Duodenal mucosa (tissue), 2 donors: ENCODE data around the gene KLHL40.

ENCODE experiments used
- H3K27ac ChIP-seq: one replicate; pipeline ENCODE4 v1.7.0; 2013; ENCODE audit warnings: low read depth, low read length
- H3K27me3 ChIP-seq, 2 donors: one replicate each; pipeline ENCODE4 v1.7.0; 2013; ENCODE audit warnings: low read length in 2 of 2, control low read depth in 1 of 2; ENCODE audit not compliant: insufficient read depth in 2 of 2, control insufficient read depth in 1 of 2
- H3K36me3 ChIP-seq, 2 donors: one replicate each; pipeline ENCODE4 v1.7.0; 2013; ENCODE audit warnings: low read length in 2 of 2, control low read depth in 1 of 2; ENCODE audit not compliant: insufficient read depth in 2 of 2, control insufficient read depth in 1 of 2
- H3K4me1 ChIP-seq, 2 donors: one replicate each; pipeline ENCODE4 v1.7.0; 2013; ENCODE audit warnings: low read length in 2 of 2, control low read depth in 1 of 2; ENCODE audit not compliant: insufficient read depth in 2 of 2, control insufficient read depth in 1 of 2
- H3K4me3 ChIP-seq, 2 donors: one replicate each; pipeline ENCODE4 v1.7.0; 2013; ENCODE audit warnings: low read length in 2 of 2, low read depth in 1 of 2
- H3K9ac ChIP-seq, 2 donors: one replicate each; pipeline ENCODE4 v1.7.0; 2013; ENCODE audit warnings: low read length in 2 of 2, low read depth in 1 of 2
- H3K9me3 ChIP-seq, 2 donors: one replicate each; pipeline ENCODE4 v1.7.0; 2013; ENCODE audit warnings: low read length in 2 of 2, control low read depth in 1 of 2; ENCODE audit not compliant: control insufficient read depth in 1 of 2

The KLHL40 gene

DNA sequence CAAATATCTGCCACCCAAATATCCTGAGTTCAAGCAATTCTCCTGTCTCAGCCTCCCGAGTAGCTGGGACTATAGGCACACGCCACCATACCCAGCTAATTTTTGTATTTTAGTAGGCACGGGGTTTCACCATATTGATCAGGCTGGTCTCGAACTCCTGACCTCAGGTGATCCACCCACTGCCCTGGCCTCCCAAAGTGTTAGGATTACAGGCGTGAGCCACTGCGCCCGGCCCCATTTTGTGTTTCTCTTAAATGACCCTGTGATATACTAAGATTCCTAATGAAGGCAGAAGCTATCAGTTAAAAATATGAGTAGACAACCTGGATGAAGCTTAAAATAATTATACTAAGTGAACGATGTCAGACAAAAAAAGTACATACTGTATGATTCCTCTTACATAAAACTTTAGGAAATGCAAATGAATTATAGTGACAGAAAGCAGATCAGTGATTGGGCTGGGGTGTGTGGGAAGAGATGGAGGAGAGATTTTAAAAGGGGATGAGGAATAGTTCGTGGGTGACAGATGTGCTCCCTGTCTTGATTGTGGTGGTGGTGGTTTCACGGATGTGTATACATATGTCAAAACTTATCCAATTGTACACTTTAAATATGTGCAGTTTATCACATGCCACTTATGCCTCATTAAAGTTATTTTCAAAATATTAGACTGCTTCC lies 3.8 kb upstream of the KLHL40 start:
- Histone ChIP-seq H3K4me1 (peaks cover 0 to 3% of the 10 kb centered on the region in 2 donors), H3K9me3 (no peaks in the 10 kb centered on the region), H3K4me3 (no peak overlapping the region), H3K27me3 (peaks cover 8 to 21% of the 10 kb centered on the region in 2 donors), H3K9ac (no peak overlapping the region), H3K36me3 (no peaks in the 10 kb centered on the region), H3K27ac (no peak overlapping the region)

DNA sequence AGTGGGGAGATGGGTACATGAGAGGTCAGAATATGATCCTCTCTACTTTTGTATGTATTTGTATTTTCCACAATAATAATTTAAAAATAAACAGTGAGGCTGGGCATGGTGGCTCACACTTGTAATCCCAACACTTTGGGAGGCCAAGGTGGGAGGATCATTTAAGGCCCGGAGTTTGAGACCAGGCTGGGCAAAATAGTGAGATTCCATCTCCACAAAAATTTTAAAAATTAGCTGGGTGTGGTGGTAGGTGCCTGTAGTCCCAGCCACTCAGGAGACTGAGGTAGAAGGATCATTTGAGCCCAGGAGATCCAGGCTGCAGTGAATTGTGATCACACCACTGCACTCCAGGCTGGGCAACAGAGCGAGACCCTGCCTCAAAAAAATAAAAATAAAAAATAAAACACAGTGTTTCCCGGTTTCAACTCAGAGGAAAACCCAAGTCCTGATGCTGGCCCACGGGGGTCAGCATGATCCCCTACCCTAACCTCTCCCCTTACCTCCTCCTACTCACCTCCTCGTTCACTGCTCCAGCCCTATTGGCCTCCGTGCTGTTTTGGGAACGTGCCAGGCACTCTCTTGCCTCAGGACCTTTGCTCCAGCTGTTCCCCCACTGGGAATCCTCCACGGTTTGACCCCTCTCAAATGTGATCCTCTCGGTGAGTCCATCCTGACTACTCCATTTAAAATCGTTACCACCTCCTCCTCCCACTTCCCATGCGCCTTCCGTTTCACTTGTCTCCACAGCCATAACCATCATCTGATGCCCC lies 2.9 kb upstream of the KLHL40 start:
- peaks cover 8 to 22% of the 10 kb centered on the region in 2 donors for H3K27me3 ChIP-seq
- no peak overlapping the region for H3K9ac ChIP-seq
- no peak overlapping the region for H3K27ac ChIP-seq
- no peaks in the 10 kb centered on the region for H3K36me3 ChIP-seq
- H3K4me1 ChIP-seq: peaks cover 0 to 3% of the 10 kb centered on the region in 2 donors
- H3K9me3 ChIP-seq: no peaks in the 10 kb centered on the region
- no peak overlapping the region for H3K4me3 ChIP-seq

DNA sequence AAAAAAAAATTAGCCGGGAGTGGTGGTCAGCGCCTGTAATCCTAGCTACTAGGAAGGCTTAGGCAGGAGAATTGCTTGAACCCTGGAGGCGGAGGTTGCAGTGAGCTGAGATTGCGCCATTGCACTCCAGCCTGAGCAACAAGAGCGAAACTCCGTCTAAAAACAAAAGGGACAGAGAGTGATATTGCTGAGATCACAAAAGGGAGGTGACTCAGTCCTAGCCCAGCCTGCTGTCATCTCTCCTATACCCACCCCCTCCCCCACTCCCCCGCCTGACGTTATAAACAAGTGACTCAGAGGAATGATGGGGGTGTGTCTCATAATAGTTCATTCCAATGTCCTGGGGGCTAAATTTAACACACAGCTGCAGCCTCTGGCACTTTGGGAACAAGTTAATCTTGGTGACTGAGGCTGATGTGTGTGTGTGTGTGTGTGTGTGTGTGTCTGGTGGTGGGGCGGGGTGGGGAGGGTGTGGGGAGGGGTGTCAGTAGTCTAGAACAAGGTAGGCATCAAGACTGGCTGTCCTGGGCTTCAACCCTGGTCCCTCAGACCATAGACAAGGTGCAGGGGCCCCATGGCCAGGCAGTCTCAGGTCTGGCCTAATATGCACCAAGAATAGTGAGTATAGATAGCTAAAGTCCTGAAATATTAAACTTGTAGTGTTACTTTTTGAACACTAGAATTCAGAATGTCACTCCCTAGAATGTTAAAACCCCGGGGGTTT lies 1.3 kb upstream of the KLHL40 start:
- Histone ChIP-seq H3K4me3 (no peak overlapping the region), H3K9ac (no peak overlapping the region), H3K27ac (no peak overlapping the region), H3K36me3 (no peaks in the 10 kb centered on the region), H3K27me3 (peaks cover 8 to 22% of the 10 kb centered on the region in 2 donors), H3K9me3 (no peaks in the 10 kb centered on the region), H3K4me1 (peaks cover 0 to 3% of the 10 kb centered on the region in 2 donors)

DNA sequence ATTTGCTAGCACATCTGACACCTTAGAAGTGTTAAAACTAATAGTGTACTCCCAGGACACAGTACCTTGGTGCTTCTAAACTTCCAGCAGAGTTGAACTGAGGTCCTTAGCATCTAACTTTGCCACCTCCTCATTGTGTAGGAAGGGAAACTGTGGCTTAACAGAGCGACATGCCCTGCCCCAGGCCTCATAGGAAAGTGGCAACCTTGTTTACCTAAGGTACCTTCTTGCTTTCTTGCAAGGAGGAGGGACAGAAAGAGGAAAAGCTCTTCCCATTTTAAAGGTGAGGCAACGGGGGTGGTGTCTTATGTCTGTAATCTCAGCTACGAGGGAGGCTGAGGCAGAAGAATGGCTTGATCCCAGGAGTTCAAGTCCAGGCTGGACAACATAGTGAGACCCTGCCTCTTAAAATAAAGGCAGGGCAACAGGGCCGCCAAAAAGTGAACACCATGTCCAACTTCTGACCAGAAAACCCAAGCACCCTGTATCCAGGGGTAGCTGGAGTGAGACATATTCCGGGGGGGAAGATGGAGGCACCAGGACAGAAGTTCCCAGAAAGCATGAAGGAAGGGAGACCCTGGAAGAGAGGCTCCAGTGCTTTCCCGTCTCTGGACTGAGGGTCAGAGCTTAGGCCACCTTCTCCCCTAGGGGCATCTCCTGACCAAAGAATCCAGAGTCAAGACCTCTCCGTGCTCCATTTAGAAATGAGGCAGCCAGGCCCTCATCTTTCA lies 540 bp upstream of the KLHL40 start:
- H3K9me3 ChIP-seq: no peaks in the 10 kb centered on the region
- peaks cover 8 to 22% of the 10 kb centered on the region in 2 donors for H3K27me3 ChIP-seq
- H3K9ac ChIP-seq: no peak overlapping the region
- H3K4me1 ChIP-seq: peaks cover 0 to 3% of the 10 kb centered on the region in 2 donors
- H3K4me3 ChIP-seq: no peak overlapping the region
- H3K27ac ChIP-seq: no peak overlapping the region
- no peaks in the 10 kb centered on the region for H3K36me3 ChIP-seq

DNA sequence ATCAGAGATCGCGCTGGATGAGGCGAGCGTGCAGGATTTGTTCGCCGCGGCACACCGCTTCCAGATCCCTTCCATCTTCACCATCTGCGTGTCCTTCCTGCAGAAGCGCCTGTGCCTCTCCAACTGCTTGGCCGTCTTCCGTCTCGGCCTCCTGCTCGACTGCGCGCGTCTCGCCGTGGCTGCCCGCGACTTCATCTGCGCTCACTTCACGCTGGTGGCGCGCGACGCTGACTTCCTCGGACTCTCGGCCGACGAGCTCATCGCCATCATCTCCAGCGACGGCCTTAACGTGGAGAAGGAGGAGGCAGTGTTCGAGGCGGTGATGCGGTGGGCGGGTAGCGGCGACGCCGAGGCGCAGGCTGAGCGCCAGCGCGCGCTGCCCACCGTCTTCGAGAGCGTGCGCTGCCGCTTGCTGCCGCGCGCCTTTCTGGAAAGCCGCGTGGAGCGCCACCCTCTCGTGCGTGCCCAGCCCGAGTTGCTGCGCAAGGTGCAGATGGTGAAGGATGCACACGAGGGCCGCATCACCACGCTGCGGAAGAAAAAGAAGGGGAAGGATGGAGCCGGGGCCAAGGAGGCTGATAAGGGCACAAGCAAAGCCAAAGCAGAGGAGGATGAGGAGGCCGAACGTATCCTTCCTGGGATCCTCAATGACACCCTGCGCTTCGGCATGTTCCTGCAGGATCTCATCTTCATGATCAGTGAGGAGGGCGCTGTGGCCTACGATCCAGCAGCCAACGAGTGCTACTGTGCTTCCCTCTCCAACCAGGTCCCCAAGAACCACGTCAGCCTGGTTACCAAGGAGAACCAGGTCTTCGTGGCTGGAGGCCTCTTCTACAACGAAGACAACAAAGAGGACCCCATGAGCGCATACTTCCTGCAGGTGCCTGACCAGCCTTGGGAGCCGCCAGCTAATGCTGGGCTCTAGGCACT lies 819 bp downstream of the KLHL40 start:
- H3K36me3 ChIP-seq: no peaks in the 10 kb centered on the region
- H3K4me3 ChIP-seq: peak overlapping the region in 1 of 2 donors; percentile 32
- H3K9me3 ChIP-seq: no peaks in the 10 kb centered on the region
- peaks cover 8 to 17% of the 10 kb centered on the region in 2 donors for H3K27me3 ChIP-seq
- peaks cover 0 to 3% of the 10 kb centered on the region in 2 donors for H3K4me1 ChIP-seq
- no peak overlapping the region for H3K27ac ChIP-seq
- H3K9ac ChIP-seq: no peak overlapping the region

DNA sequence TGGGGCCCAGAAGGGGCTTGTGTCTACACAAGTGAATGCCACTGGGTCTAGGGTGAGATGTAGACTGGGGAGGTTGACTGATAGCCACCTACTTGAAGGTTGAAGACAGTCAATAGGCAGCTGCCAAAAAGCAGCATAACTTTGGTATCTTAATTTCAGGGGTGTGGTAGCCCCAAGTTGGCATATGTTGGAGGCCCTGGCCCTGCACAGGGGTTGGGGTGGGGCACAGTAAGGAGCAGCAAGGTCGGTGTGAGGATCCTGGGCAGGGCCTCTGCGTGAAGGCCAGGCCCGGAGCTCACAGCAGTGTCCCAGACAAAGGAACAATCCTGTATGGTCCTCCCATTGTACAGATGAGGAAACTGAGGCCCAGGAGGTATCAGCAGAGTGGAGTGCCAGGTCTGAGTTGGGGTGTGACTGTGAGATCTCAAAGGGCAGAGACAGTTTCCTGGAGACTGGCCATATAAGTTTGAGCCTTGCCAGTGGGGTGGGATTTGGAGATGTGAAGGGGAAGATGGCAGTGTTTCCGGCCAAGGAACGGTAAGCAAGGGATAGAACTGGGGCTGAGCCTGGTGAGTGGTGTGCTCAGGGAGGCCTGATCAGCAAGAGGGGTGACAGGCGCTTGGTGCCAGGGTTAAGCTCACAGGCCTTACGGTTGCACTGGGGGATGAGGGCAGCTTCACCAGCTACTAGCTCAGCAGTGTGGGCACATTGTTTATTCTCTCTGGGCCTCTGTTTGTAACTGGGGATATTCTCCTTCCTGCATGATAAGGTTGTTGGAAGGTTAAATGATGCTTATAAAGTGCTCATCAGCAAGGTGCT lies 1.7 kb downstream of the KLHL40 start:
- Histone ChIP-seq H3K9me3 (no peaks in the 10 kb centered on the region), H3K27ac (no peak overlapping the region), H3K36me3 (no peaks in the 10 kb centered on the region), H3K4me3 (no peak overlapping the region), H3K27me3 (peaks cover 8 to 17% of the 10 kb centered on the region in 2 donors), H3K4me1 (peaks cover 0 to 3% of the 10 kb centered on the region in 2 donors), H3K9ac (no peak overlapping the region)

DNA sequence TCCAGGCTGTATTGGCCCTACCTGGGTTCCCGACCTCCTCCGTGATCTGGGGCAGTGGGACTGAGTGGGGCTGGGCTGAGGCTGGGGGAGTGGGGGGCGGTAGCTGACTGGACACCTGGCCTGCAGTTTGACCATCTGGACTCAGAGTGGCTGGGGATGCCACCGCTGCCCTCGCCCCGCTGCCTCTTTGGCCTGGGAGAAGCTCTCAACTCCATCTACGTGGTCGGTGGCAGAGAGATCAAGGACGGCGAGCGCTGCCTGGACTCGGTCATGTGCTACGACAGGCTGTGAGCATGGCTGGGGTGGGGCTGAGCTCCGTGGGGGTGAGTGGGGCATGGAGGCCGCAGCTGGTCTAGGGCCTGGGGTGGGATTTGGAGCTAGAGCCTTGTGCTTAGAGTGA lies 2.7 kb downstream of the KLHL40 start:
- no peaks in the 10 kb centered on the region for H3K9me3 ChIP-seq
- H3K27ac ChIP-seq: no peak overlapping the region
- no peak overlapping the region for H3K9ac ChIP-seq
- peaks cover 0 to 3% of the 10 kb centered on the region in 2 donors for H3K4me1 ChIP-seq
- no peaks in the 10 kb centered on the region for H3K36me3 ChIP-seq
- H3K27me3 ChIP-seq: peaks cover 8 to 17% of the 10 kb centered on the region in 2 donors
- no peak overlapping the region for H3K4me3 ChIP-seq

DNA sequence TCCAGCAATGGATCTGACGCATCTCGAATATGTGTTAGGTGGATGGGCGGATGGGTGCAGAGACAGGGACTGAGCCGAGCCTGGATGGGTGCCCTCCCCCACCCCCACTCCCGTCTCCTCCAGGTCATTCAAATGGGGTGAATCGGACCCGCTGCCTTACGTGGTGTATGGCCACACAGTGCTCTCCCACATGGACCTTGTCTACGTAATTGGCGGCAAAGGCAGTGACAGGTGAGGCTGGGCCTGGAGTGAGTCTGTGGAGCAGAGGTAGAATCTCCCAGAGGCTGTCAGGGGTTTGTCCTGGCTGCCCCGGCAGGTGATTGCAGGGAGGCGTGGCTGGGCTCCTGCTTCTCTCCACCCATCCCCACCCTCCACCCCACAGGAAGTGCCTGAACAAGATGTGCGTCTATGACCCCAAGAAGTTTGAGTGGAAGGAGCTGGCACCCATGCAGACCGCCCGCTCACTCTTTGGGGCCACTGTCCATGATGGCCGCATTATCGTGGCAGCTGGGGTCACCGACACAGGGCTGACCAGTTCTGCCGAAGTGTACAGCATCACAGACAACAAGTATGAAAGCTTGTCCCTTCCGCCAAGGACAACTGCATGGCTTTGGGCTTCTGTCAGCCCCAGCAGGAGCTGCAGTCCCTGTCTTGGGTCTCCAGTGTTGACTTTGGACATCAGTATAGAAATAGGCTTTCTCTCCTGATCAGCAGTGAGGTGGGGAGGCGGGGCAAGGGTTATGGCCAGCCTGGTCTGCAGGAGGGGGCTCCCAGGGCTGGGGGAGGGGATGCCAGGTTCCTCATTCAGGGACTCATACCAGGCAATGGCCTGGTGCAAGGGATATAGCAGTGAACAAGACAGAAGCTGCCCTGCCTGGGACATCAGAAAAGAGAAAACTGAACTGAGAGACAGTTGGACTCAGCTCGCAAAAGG lies 3.4 kb downstream of the KLHL40 start:
- Histone ChIP-seq H3K4me1 (peaks cover 0 to 3% of the 10 kb centered on the region in 2 donors), H3K27ac (no peak overlapping the region), H3K27me3 (peaks cover 8 to 17% of the 10 kb centered on the region in 2 donors)

More for the DNA sequence above, 3.4 kb downstream of the KLHL40 start:
- no peak overlapping the region for H3K9ac ChIP-seq
- H3K4me3 ChIP-seq: no peak overlapping the region
- no peaks in the 10 kb centered on the region for H3K9me3 ChIP-seq
- no peaks in the 10 kb centered on the region for H3K36me3 ChIP-seq
